Liver (tissue), 9 donors: ENCODE data around the gene PPP1R1A. TPM values are rescaled to one million over a fixed set of nuclear protein-coding genes. Genes with fewer than 3 reads are reported as not detected.

Experiments used
- DNase-seq: peaks from one replicate; pipeline ENCODE4 v3.0.0-alpha.2; 2017; ENCODE audit warnings: low spot score
- H3K27ac ChIP-seq, 2 donors: one replicate each; pipeline ENCODE4 v1.7.0; 2013; ENCODE audit warnings: inconsistent platforms in 2 of 2, low read length in 2 of 2, control low read depth in 1 of 2, low read depth in 1 of 2, mild to moderate bottlenecking in 1 of 2
- H3K27me3 ChIP-seq, 4 donors: one replicate each; pipeline versions ENCODE4 v1.6.1 to v1.7.0; 2013; ENCODE audit warnings: low read length in 3 of 4, inconsistent platforms in 1 of 4, mild to moderate bottlenecking in 1 of 4, moderate library complexity in 1 of 4; ENCODE audit not compliant: control insufficient read depth in 4 of 4, insufficient read depth in 4 of 4
- H3K36me3 ChIP-seq, 4 donors: one replicate each; pipeline versions ENCODE4 v1.6.1 to v1.7.0; 2013; ENCODE audit warnings: low read length in 3 of 4, mild to moderate bottlenecking in 3 of 4, low read depth in 1 of 4, moderate library complexity in 1 of 4; ENCODE audit not compliant: control insufficient read depth in 4 of 4, insufficient read depth in 3 of 4
- H3K4me1 ChIP-seq, 4 donors: one replicate each; pipeline versions ENCODE4 v1.6.1 to v1.7.0; 2013; ENCODE audit warnings: low read length in 3 of 4, mild to moderate bottlenecking in 3 of 4, moderate library complexity in 1 of 4; ENCODE audit not compliant: control insufficient read depth in 4 of 4, insufficient read depth in 4 of 4
- H3K4me3 ChIP-seq, 3 donors: one replicate each; pipeline versions ENCODE4 v1.6.1 to v1.7.0; 2013; ENCODE audit warnings: low read length in 3 of 3, control low read depth in 1 of 3, low read depth in 1 of 3, mild to moderate bottlenecking in 1 of 3
- H3K9ac ChIP-seq, 2 donors: one replicate each; pipeline ENCODE4 v1.7.0; 2013; ENCODE audit warnings: low read length in 2 of 2, mild to moderate bottlenecking in 2 of 2, moderate library complexity in 2 of 2, control low read depth in 1 of 2, low read depth in 1 of 2
- H3K9me3 ChIP-seq, 4 donors: one replicate each; pipeline versions ENCODE4 v1.6.1 to v1.7.0; 2013; ENCODE audit warnings: low read length in 3 of 4; ENCODE audit not compliant: control insufficient read depth in 4 of 4
- CTCF ChIP-seq: fragments of 150-350 bp; IDR thresholded peaks from 2 replicates; pipeline ENCODE4 v1.5.1; 2017; ENCODE audit warnings: improper control_type of control experiment, low read depth, low read length; ENCODE audit not compliant: missing input control
- EGR1 ChIP-seq, 2 donors: IDR thresholded peaks; 2 replicates each; pipeline ENCODE4 v1.6.1; 2016 to 2018; ENCODE audit warnings: antibody characterized with exemption in 2 of 2, low read depth in 2 of 2
- FOXA1 ChIP-seq: IDR thresholded peaks from 2 replicates; pipeline ENCODE4 v1.6.1; 2016; ENCODE audit warnings: antibody characterized with exemption
- FOXA2 ChIP-seq: IDR thresholded peaks from 2 replicates; pipeline ENCODE4 v1.6.1; 2016; ENCODE audit warnings: antibody characterized with exemption
- GABPA ChIP-seq, 2 donors: IDR thresholded peaks in 1 of 2; conservative IDR thresholded peaks in 1 of 2; 2 replicates each; pipeline ENCODE4 v1.6.1; 2016; ENCODE audit warnings: antibody characterized with exemption in 2 of 2, mild to moderate bottlenecking in 1 of 2, moderate library complexity in 1 of 2
- HNF4A ChIP-seq, 2 donors: conservative IDR thresholded peaks; 2 replicates each; pipeline ENCODE4 v1.6.1; 2016; ENCODE audit warnings: antibody characterized with exemption in 2 of 2, mild to moderate bottlenecking in 2 of 2
- HNF4G ChIP-seq: IDR thresholded peaks from 2 replicates; pipeline ENCODE4 v1.6.1; 2016; ENCODE audit warnings: antibody characterized with exemption
- JUND ChIP-seq, 2 donors: IDR thresholded peaks; 2 replicates each; pipeline ENCODE4 v1.6.1; 2016; ENCODE audit warnings: antibody characterized with exemption in 2 of 2
- MAX ChIP-seq: IDR thresholded peaks from 2 replicates; pipeline ENCODE4 v1.6.1; 2016; ENCODE audit warnings: antibody characterized with exemption
- RAD21 ChIP-seq, 2 donors: IDR thresholded peaks; 2 replicates each; pipeline ENCODE4 v1.6.1; 2016; ENCODE audit warnings: antibody characterized with exemption in 2 of 2, mild to moderate bottlenecking in 2 of 2
- REST ChIP-seq: IDR thresholded peaks from 2 replicates; pipeline ENCODE4 v1.6.1; 2016; ENCODE audit warnings: antibody characterized with exemption, mild to moderate bottlenecking
- RXRA ChIP-seq, 2 donors: IDR thresholded peaks; 2 replicates each; pipeline ENCODE4 v1.6.1; 2017 to 2018; ENCODE audit warnings: antibody characterized with exemption in 2 of 2, mild to moderate bottlenecking in 1 of 2
- SP1 ChIP-seq: IDR thresholded peaks from 2 replicates; pipeline ENCODE4 v1.6.1; 2018; ENCODE audit warnings: antibody characterized with exemption, mild to moderate bottlenecking
- TAF1 ChIP-seq: conservative IDR thresholded peaks from 2 replicates; pipeline ENCODE4 v1.6.1; 2016; ENCODE audit warnings: antibody characterized with exemption, mild to moderate bottlenecking
- YY1 ChIP-seq: IDR thresholded peaks from 2 replicates; pipeline ENCODE4 v1.6.1; 2016; ENCODE audit warnings: antibody characterized with exemption, mild to moderate bottlenecking
- ZBTB33 ChIP-seq: IDR thresholded peaks from 2 replicates; pipeline ENCODE4 v1.6.1; 2016; ENCODE audit warnings: antibody characterized with exemption
- WGBS: extraction: QIAGEN DNeasy Blood & Tissue Kit; methylation state at CpG from one replicate; pipeline ENCODE4 v1.1.7; 2013; 5-methylcytosine and 5-hydroxymethylcytosine counted together
- polyA plus RNA-seq, 2 donors: library from polyadenylated mRNA; stranded (reverse) in 1 of 2; unstranded in 1 of 2; fragments of 200-250 nt in 1 of 2; fragments of >200 nt in 1 of 2; fragmentation: Nextera tagmentation in 1 of 2; extraction: Ambion mirVana in 1 of 2; gene quantifications; one replicate each; pipeline versions ENCODE4 v1.2.1 to v1.2.3, GENCODE V29; 2013 to 2015
- total RNA-seq, 2 donors: library from RNA; depleted of rRNA; stranded (reverse); fragments of >200 nt; gene quantifications; one replicate each; pipeline ENCODE4 v1.2.3, GENCODE V29; 2014
- donor health status: healthy.
- donor health status: healthy.
- donor health status: healthy.
- donor health status: healthy.
- donor health status: healthy.

Gene PPP1R1A
- total and polyA plus RNA-seq, 4 donors: 8.1 to 182 (median 43.8) TPM

GRCh38 chr12:54596526-54596946, 8.1 kb upstream of the PPP1R1A start:
- DNase-seq: no peak
- Histone ChIP-seq H3K27ac (no peak overlapping the region), H3K9ac (no peak overlapping the region), H3K27me3 (no peaks in the 10 kb centered on the region), H3K4me1 (peaks cover 0 to 9% (median 1%) of the 10 kb centered on the region in 4 donors), H3K9me3 (no peaks in the 10 kb centered on the region), H3K36me3 (no peaks in the 10 kb centered on the region), H3K4me3 (no peak overlapping the region)
- 11% methylated on average over 3 of the region's 3 CpGs for WGBS
- peak; percentile 60 to 70 for TF ChIP-seq HNF4A (conservative IDR thresholded peaks at IDR 0.05)
- TF ChIP-seq CTCF: peak; percentile 83
- no peak for TF ChIP-seq HNF4G
- TF ChIP-seq MAX: no peak
- TF ChIP-seq GABPA (IDR thresholded peaks at IDR 0.05 in 1 of 2, conservative IDR thresholded peaks at IDR 0.05 in 1 of 2): no peak
- no peak for TF ChIP-seq ZBTB33
- no peak for TF ChIP-seq FOXA2
- no peak for TF ChIP-seq TAF1
- no peak for TF ChIP-seq FOXA1
- TF ChIP-seq JUND (IDR thresholded peaks at IDR 0.05): peak in 1 of 2 donors; percentile 40
- TF ChIP-seq RAD21 (IDR thresholded peaks at IDR 0.05): peak; percentile 75 to 82
- TF ChIP-seq REST: peak; percentile 9
- peak; percentile 12 for TF ChIP-seq YY1
- TF ChIP-seq SP1: peak; percentile 10
- peak in 1 of 2 donors; percentile 20 for TF ChIP-seq RXRA (IDR thresholded peaks at IDR 0.05)
- TF ChIP-seq EGR1 (IDR thresholded peaks at IDR 0.05; ENCODE audit: low read depth in 2 of 2): no peak

- H3K9me3 ChIP-seq: no peaks in the 10 kb centered on the region
- H3K4me1 ChIP-seq: peaks cover 0 to 9% (median 1%) of the 10 kb centered on the region in 4 donors
- DNase-seq: no peak
- 86% methylated on average over 3 of the region's 3 CpGs for WGBS
- H3K27ac ChIP-seq: no peak overlapping the region
- H3K36me3 ChIP-seq: no peaks in the 10 kb centered on the region
- no peak overlapping the region for H3K9ac ChIP-seq
- H3K4me3 ChIP-seq: no peak overlapping the region
- H3K27me3 ChIP-seq: no peaks in the 10 kb centered on the region
- no peak for TF ChIP-seq CTCF
- TF ChIP-seq EGR1 (IDR thresholded peaks at IDR 0.05; ENCODE audit: low read depth in 2 of 2): no peak
- no peak for TF ChIP-seq ZBTB33
- TF ChIP-seq SP1: no peak
- TF ChIP-seq GABPA (IDR thresholded peaks at IDR 0.05 in 1 of 2, conservative IDR thresholded peaks at IDR 0.05 in 1 of 2): no peak
- no peak for TF ChIP-seq RXRA (IDR thresholded peaks at IDR 0.05)
- TF ChIP-seq HNF4G: no peak
- TF ChIP-seq HNF4A (conservative IDR thresholded peaks at IDR 0.05): no peak
Measured at GRCh38 chr12:54595471-54595870, 7.0 kb upstream of the PPP1R1A start.
